Measurements from ENCODE around the gene TMX4. TPM values are rescaled to one million over a fixed set of nuclear protein-coding genes. Genes with fewer than 3 reads are reported as not detected.

Gene TMX4
- total and polyA plus RNA-seq, 2 of the 4 experiments (the other 2 are of a cell fraction) = 5.4 to 13.6 TPM

- intact Hi-C loops (cut with micrococcal nuclease) (no loop called here), dilution Hi-C loops (cut with HindIII; ENCODE audit: low sequenced_read_pairs, unreplicated experiment) (no loop called here), in situ Hi-C loops (cut with MboI; ENCODE audit: low sequenced_read_pairs) (no loop called here)
- Histone ChIP-seq H3K79me1 (ENCODE audit: low read depth in 1 of 2, low read length in 2 of 2) (no peaks in the 10 kb centered on the region), H3K4me3 (ENCODE audit: insufficient read depth, low read depth, low read length) (no peak overlapping the region), H4K5ac (ENCODE audit: low read depth, low read length) (no peak overlapping the region), H3K9me3 (ENCODE audit: control insufficient read depth, insufficient read depth, low read length) (peaks cover 3% of the 10 kb centered on the region), H4K8ac (ENCODE audit: low read depth in 2 of 2, low read length in 2 of 2) (no peak overlapping the region), H4K91ac (ENCODE audit: insufficient read depth, low read depth, low read length) (no peak overlapping the region), H2BK15ac (ENCODE audit: low read depth, low read length) (no peak overlapping the region), H2AK5ac (ENCODE audit: low read depth, low read length) (no peak overlapping the region), H3K4me2 (ENCODE audit: low read depth, low read length) (no peak overlapping the region), H2BK120ac (ENCODE audit: low read depth, low read length) (no peak overlapping the region), H2AK9ac (replicated peaks; ENCODE audit: low read depth, low read length, poor library complexity) (no peak overlapping the region), H3K27me3 (ENCODE audit: control insufficient read depth, insufficient read depth, low read length) (no peaks in the 10 kb centered on the region), H3K56ac (ENCODE audit: extremely low read depth, insufficient read depth, low read length) (no peak overlapping the region), H2AFZ (replicated peaks; ENCODE audit: low read length, poor library complexity) (no peak overlapping the region), H3K23ac (ENCODE audit: low read depth, low read length) (no peak overlapping the region), H3K9me1 (ENCODE audit: insufficient read depth, low read length) (peaks cover 8% of the 10 kb centered on the region; the same call in 1 of the 2 replicates), H3K36me3 (ENCODE audit: control insufficient read depth, insufficient read depth, low read length) (peaks cover 8% of the 10 kb centered on the region), H3K18ac (ENCODE audit: low read depth, low read length) (no peak overlapping the region), H2BK20ac (ENCODE audit: low read depth, low read length) (no peak overlapping the region), H3K4me1 (ENCODE audit: control insufficient read depth, insufficient read depth, low read length) (no peaks in the 10 kb centered on the region), H3K27ac (ENCODE audit: insufficient read depth, low read length) (no peak overlapping the region), H3K9ac (ENCODE audit: low read depth, low read length) (no peak overlapping the region), H2BK5ac (ENCODE audit: low read depth, low read length, poor library complexity, severe bottlenecking) (no peak overlapping the region), H4K20me1 (ENCODE audit: insufficient read depth, low read length) (no peaks in the 10 kb centered on the region), H3K14ac (replicated peaks; ENCODE audit: low read depth, low read length) (no peak overlapping the region), H3K4ac (ENCODE audit: low read depth, low read length) (no peak overlapping the region)
- CTCF ChIA-PET = no interaction called here
- POLR2A ChIA-PET (ENCODE audit: unreplicated experiment) = no interaction called here
- TF ChIP-seq MAFK (IDR thresholded peaks at IDR 0.05; ENCODE audit: low read depth, low read length) (no peak), ELK1 (IDR thresholded peaks at IDR 0.05; ENCODE audit: borderline replicate concordance, low read depth, low read length) (no peak), USF2 (IDR thresholded peaks at IDR 0.05; ENCODE audit: low read depth, low read length) (no peak), NFE2L2 (IDR thresholded peaks at IDR 0.05; ENCODE audit: low read depth, low read length) (no peak), RAD21 (IDR thresholded peaks at IDR 0.05; ENCODE audit: low read length) (no peak), POLR2A (IDR thresholded peaks at IDR 0.05; ENCODE audit: low read depth, low read length) (no peak), CTCF (conservative IDR thresholded peaks at IDR 0.05; ENCODE audit: low read depth, low read length) (no peak)
- WGBS, 2 experiments (ENCODE audit: extremely low coverage in 2 of 2, insufficient read length in 1 of 2) = no CpG with 5 or more reads among the region's 1 CpG
- BruUV-seq (replicated peaks) = no TSS peak
- ATAC-seq (ENCODE audit: low read depth) = no peak
- no peak for DNase-seq
These were observed 24.8 kb downstream of the TMX4 start for GRCh38 chr20:7994809-7995208.

Data from IMR-90 (cell line).